Activated naive CD4-positive, alpha-beta T cell treated with anti-CD3 and anti-CD28 coated beads, Interleukin-2, amount 10 ng/mL, durations not matched to agents 7 days and 5 days (primary cell): ENCODE data around the gene ANKZF1.

Experiments
- CTCF ChIA-PET: fragments of 350-600 bp; sonication (Branson Sonifier 250); formaldehyde crosslinking; loops from one replicate; lab custom pipeline; 2021; ENCODE audit warnings: antibody characterized with exemption; lab: Charles Lee
- DNase-seq: peaks from one replicate; pipeline ENCODE4 v3.0.0-alpha.2; 2020
- H3K27ac Mint-ChIP-seq: one replicate; pipeline ENCODE4 v1.8.0; 2021; ENCODE audit warnings: mild to moderate bottlenecking, moderate library complexity, mixed read lengths
- H3K27me3 Mint-ChIP-seq: one replicate; pipeline ENCODE4 v1.8.0; 2021; ENCODE audit warnings: mild to moderate bottlenecking, mixed read lengths
- H3K36me3 Mint-ChIP-seq: one replicate; pipeline ENCODE4 v1.8.0; 2021; ENCODE audit warnings: mixed read lengths
- H3K4me1 Mint-ChIP-seq: one replicate; pipeline ENCODE4 v1.8.0; 2021; ENCODE audit warnings: mixed read lengths
- H3K4me3 Mint-ChIP-seq: one replicate; pipeline ENCODE4 v1.8.0; 2021; ENCODE audit warnings: mild to moderate bottlenecking, moderate library complexity, mixed read lengths
- H3K9me3 Mint-ChIP-seq: one replicate; pipeline ENCODE4 v1.8.0; 2021; ENCODE audit warnings: mixed read lengths

The ANKZF1 gene

GRCh38 chr2:219269362-219270054, 39.9 kb downstream of the ANKZF1 start:
- no peak for DNase-seq
- CTCF ChIA-PET: interaction anchor here (1.7 to 2.3 kb wide), 2 partner anchors 8 to 26 kb away, joined by 4 to 9 read pairs; no protein-coding TSS in a partner anchor
- H3K4me1 Mint-ChIP-seq: no peaks in the 10 kb centered on the region
- H3K9me3 Mint-ChIP-seq: no peaks in the 10 kb centered on the region
- H3K27ac Mint-ChIP-seq: no peak overlapping the region
- no peak overlapping the region for H3K4me3 Mint-ChIP-seq
- peaks cover 61% of the 10 kb centered on the region for H3K27me3 Mint-ChIP-seq
- no peaks in the 10 kb centered on the region for H3K36me3 Mint-ChIP-seq

- CTCF ChIA-PET: interaction anchor here (1.7 to 2.3 kb wide), 2 partner anchors 8 to 25 kb away, joined by 4 to 9 read pairs; no protein-coding TSS in a partner anchor
- no peak overlapping the region for H3K4me3 Mint-ChIP-seq
- no peaks in the 10 kb centered on the region for H3K36me3 Mint-ChIP-seq
- no peaks in the 10 kb centered on the region for H3K9me3 Mint-ChIP-seq
- no peaks in the 10 kb centered on the region for H3K4me1 Mint-ChIP-seq
- peaks cover 65% of the 10 kb centered on the region for H3K27me3 Mint-ChIP-seq
- DNase-seq: no peak
- H3K27ac Mint-ChIP-seq: no peak overlapping the region
Observed at GRCh38 chr2:219270055-219270372, 40.4 kb downstream of the ANKZF1 start.

- Mint-ChIP-seq H3K27ac (no peak overlapping the region), H3K4me1 (no peaks in the 10 kb centered on the region), H3K4me3 (no peak overlapping the region), H3K27me3 (peaks cover 65% of the 10 kb centered on the region), H3K36me3 (no peaks in the 10 kb centered on the region), H3K9me3 (no peaks in the 10 kb centered on the region)
- CTCF ChIA-PET: interaction anchor here (2.3 kb wide), 1 partner anchor 24 kb away, joined by 9 read pairs; no protein-coding TSS in a partner anchor
- DNase-seq: no peak
Observed at GRCh38 chr2:219271021-219271420, 41.4 kb downstream of the ANKZF1 start.

- no peak for DNase-seq
- Mint-ChIP-seq H3K9me3 (no peaks in the 10 kb centered on the region), H3K4me3 (no peak overlapping the region), H3K4me1 (peaks cover 3% of the 10 kb centered on the region), H3K27ac (no peak overlapping the region), H3K36me3 (no peaks in the 10 kb centered on the region), H3K27me3 (peaks cover 54% of the 10 kb centered on the region)
- CTCF ChIA-PET: interaction anchor here (1.1 kb wide), 1 partner anchor 22 kb away, joined by 5 read pairs; no protein-coding TSS in a partner anchor
Observed at GRCh38 chr2:219272356-219272755, 42.8 kb downstream of the ANKZF1 start.

GRCh38 chr2:219272995-219273394, 43.4 kb downstream of the ANKZF1 start:
- no peak for DNase-seq
- CTCF ChIA-PET: interaction anchor here (0.7 to 14.8 kb wide), 3 partner anchors 22 to 1461 kb away, joined by 3 to 267 read pairs (median 5); no protein-coding TSS in a partner anchor
- H3K27ac Mint-ChIP-seq: no peak overlapping the region
- no peak overlapping the region for H3K4me3 Mint-ChIP-seq
- no peaks in the 10 kb centered on the region for H3K9me3 Mint-ChIP-seq
- H3K4me1 Mint-ChIP-seq: peaks cover 10% of the 10 kb centered on the region
- H3K36me3 Mint-ChIP-seq: no peaks in the 10 kb centered on the region
- H3K27me3 Mint-ChIP-seq: peaks cover 54% of the 10 kb centered on the region

- no peak for DNase-seq
- Mint-ChIP-seq H3K4me3 (no peak overlapping the region), H3K27ac (no peak overlapping the region), H3K9me3 (no peaks in the 10 kb centered on the region), H3K4me1 (peaks cover 19% of the 10 kb centered on the region), H3K36me3 (no peaks in the 10 kb centered on the region), H3K27me3 (peaks cover 54% of the 10 kb centered on the region)
- CTCF ChIA-PET: interaction anchor here (14.8 kb wide), 1 partner anchor 21 kb away, joined by 267 read pairs; no protein-coding TSS in a partner anchor
Observed at GRCh38 chr2:219273937-219274336, 44.3 kb downstream of the ANKZF1 start.

- Mint-ChIP-seq H3K27ac (no peak overlapping the region), H3K4me3 (no peak overlapping the region)
Observed at GRCh38 chr2:219274361-219274921, 44.8 kb downstream of the ANKZF1 start.

GRCh38 chr2:219277703-219278654, 48.4 kb downstream of the ANKZF1 start:
- peak; percentile 81 for DNase-seq
- CTCF ChIA-PET: interaction anchor here (0.6 to 14.8 kb wide), 20 partner anchors 8 to 120 kb away, joined by 3 to 267 read pairs (median 4); partner anchors contain the start of genes ANKZF1, ATG9A, GLB1L and STK16
- Mint-ChIP-seq H3K36me3 (peaks cover 19% of the 10 kb centered on the region), H3K27me3 (peaks cover 18% of the 10 kb centered on the region), H3K4me3 (peak overlapping the region; percentile 92), H3K4me1 (peaks cover 41% of the 10 kb centered on the region), H3K9me3 (no peaks in the 10 kb centered on the region), H3K27ac (peak overlapping the region; percentile 98)

More at GRCh38 chr2:219274361-219274921, 44.8 kb downstream of the ANKZF1 start:
- H3K36me3 Mint-ChIP-seq: no peaks in the 10 kb centered on the region
- H3K9me3 Mint-ChIP-seq: no peaks in the 10 kb centered on the region
- no peak for DNase-seq
- peaks cover 51% of the 10 kb centered on the region for H3K27me3 Mint-ChIP-seq
- CTCF ChIA-PET: interaction anchor here (14.8 kb wide), 1 partner anchor 21 kb away, joined by 267 read pairs; no protein-coding TSS in a partner anchor
- peaks cover 21% of the 10 kb centered on the region for H3K4me1 Mint-ChIP-seq

GRCh38 chr2:219278655-219279150, 49.1 kb downstream of the ANKZF1 start:
- Mint-ChIP-seq H3K4me1 (peaks cover 42% of the 10 kb centered on the region), H3K9me3 (no peaks in the 10 kb centered on the region), H3K27ac (peak overlapping the region; percentile 98), H3K27me3 (peaks cover 16% of the 10 kb centered on the region), H3K36me3 (peaks cover 25% of the 10 kb centered on the region), H3K4me3 (peak overlapping the region; percentile 92)
- CTCF ChIA-PET: interaction anchor here (0.6 to 14.8 kb wide), 13 partner anchors 13 to 120 kb away, joined by 3 to 267 read pairs (median 5); partner anchors contain the start of genes ANKZF1, ATG9A and TUBA4A
- DNase-seq: no peak

GRCh38 chr2:219279151-219279915, 49.7 kb downstream of the ANKZF1 start, which contains the start of gene DNAJB2:
Gene DNAJB2, plus strand, starts transcription at chr2:219279366. Its CDS starts 468 bp downstream, at chr2:219279834.
- Mint-ChIP-seq H3K27me3 (peaks cover 10% of the 10 kb centered on the region), H3K36me3 (peaks cover 30% of the 10 kb centered on the region), H3K9me3 (no peaks in the 10 kb centered on the region), H3K27ac (peak within 1 kb of the TSS; percentile 98), H3K4me1 (peaks cover 42% of the 10 kb centered on the region), H3K4me3 (peak within 1 kb of the TSS; percentile 92)
- CTCF ChIA-PET: interaction anchor here (0.6 to 14.8 kb wide), 9 partner anchors 16 to 109 kb away, joined by 3 to 267 read pairs (median 5); partner anchors contain the start of genes ANKZF1, ATG9A and TUBA4A
- DNase-seq: peak; percentile 99

GRCh38 chr2:219279916-219280516, 50.4 kb downstream of the ANKZF1 start:
- DNase-seq: no peak
- Mint-ChIP-seq H3K36me3 (peaks cover 30% of the 10 kb centered on the region), H3K4me1 (peaks cover 42% of the 10 kb centered on the region), H3K27ac (peak overlapping the region; percentile 98), H3K9me3 (no peaks in the 10 kb centered on the region), H3K27me3 (peaks cover 5% of the 10 kb centered on the region), H3K4me3 (peak overlapping the region; percentile 92)
- CTCF ChIA-PET: interaction anchor here (1.0 to 14.8 kb wide), 5 partner anchors 15 to 85 kb away, joined by 3 to 267 read pairs (median 31); partner anchors contain the start of genes ANKZF1, ATG9A and TUBA4A

GRCh38 chr2:219280651-219281050, 51.0 kb downstream of the ANKZF1 start:
- CTCF ChIA-PET: interaction anchor here (1.0 to 14.8 kb wide), 4 partner anchors 15 to 32 kb away, joined by 4 to 267 read pairs (median 32); partner anchors contain the start of gene TUBA4A
- Mint-ChIP-seq H3K36me3 (peaks cover 31% of the 10 kb centered on the region), H3K4me3 (peak overlapping the region; percentile 92), H3K9me3 (no peaks in the 10 kb centered on the region), H3K4me1 (peaks cover 42% of the 10 kb centered on the region), H3K27me3 (peaks cover 5% of the 10 kb centered on the region), H3K27ac (peak overlapping the region; percentile 98)
- DNase-seq: no peak
